HG02973 (cell line): ENCODE measurements around the gene PROX2.

Experiments
- ATAC-seq: cut with Tn5 transposase; IDR thresholded peaks from one replicate; pipeline ENCODE4 v1.9.1; 2021; ENCODE audit warnings: moderate library complexity; ENCODE audit not compliant: unreplicated experiment

PROX2 gene

DNA sequence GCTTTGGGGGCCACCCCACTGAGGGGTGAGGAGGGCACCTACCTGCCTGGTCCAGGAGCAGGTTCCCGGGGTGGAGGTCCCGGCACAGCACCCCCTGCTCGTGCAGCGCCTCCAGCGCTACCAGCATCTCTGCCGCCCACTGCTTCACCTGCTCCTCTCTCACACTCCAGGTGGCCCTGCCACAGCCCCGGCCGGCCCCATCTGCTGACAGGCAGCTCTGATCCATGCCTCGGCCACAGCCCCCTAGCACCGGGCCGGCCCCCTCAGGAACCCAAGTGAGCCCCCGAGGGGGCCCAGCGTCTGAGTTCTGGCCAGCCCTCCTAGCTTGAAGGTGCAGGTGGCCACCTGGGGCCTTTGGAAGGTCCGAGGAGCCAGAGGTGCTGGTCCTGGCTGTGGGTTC lies 33.6 kb upstream of the PROX2 start:
- ATAC-seq: no peak

DNA sequence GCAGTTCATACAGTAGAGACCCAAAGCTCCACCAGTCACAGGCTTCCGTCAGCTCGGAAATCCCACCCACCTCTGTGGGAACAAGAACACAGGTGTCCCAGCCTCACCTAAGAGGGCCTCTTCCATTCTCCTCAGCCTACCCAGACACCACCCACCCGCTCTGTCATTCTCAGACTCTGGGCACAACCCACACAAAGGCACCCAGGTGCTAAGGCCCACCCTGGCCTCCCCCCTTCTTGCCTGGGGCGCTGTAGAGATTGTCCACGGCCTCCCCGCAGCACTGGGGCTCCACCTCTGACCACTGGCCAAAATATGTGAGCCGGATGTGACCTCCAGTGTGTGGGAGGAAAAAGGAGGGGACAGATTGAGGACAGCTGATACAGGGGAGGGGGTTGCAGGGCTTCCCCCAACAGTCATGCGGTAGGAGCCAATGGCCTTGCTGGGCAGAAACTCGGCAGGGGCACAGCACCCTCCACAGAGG lies 33.0 kb upstream of the PROX2 start:
- no peak for ATAC-seq

DNA sequence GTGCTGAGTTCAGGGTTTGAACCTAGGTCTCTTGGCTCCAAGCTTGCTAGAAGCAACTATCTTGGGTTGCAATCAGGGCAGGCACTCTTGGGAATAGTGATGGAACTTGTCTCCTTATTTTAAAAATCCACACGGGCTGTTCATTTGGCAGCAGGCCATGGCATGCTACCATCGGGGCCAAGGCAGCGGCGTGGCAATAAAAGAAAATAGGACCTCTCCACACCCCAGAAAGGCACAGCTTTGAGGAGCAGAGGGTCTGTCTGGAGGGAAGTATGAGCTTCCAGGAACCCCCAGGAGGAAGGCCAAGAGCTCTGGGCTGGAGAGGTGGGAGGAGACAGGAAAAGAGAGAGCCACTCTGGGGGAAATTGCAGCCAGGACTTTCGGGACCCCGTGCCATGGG lies 31.8 kb upstream of the PROX2 start:
- ATAC-seq: no peak

DNA sequence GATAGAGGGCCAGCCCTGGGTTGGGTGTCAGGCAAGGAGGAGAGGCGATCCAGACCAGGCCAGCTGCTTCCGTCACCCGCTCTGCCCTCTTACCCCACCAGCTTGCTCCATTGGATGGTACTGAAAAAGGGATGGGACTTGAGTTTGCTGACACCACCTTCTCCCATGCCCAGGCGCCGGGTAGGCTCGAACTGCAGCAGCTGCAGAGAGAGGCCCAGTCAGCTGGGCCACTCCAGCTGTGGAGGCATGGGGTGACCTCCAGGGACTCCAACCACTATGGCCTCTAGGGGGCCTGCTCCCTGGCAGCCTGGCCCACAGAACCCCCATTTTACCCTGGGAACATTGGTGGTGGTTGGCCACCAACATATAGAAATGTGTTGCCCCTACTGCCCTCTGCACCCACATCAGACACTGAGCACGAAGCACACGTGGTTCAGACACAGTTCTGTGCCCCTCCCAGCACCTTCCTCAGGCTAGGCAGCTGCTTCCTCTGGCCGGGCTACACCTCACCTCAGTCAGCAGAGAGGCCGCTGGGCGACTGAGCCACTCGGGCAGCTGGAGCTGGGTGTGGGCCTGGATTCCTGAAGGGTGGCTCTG lies 31.1 kb upstream of the PROX2 start:
- no peak for ATAC-seq

DNA sequence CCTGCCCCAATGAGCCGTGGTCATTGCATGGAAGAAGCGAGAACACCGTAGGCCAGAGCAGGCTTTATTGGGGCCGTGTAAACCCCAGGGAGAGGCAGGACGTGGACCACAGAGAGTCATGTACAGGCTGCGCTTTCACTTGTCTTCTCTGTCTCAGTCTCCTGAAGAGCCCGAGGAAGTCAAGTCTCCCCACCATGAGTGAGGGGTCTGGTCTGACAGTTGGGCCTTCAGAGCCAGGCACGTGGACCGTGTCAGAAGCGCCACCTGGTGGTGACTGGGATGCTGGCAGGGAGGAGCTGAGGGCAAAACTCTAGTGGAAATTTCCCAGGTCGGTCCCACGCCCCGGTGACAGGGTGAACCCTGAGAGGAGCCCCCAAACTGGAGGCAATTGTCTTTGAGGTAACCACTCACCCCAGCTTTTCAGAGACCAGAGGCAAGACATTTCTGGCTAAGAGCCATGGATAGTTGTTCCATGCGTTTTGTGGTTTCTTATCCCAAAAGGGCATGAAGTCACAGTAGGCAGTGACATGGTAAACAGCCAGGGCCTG lies 29.7 kb upstream of the PROX2 start:
- no peak for ATAC-seq

DNA sequence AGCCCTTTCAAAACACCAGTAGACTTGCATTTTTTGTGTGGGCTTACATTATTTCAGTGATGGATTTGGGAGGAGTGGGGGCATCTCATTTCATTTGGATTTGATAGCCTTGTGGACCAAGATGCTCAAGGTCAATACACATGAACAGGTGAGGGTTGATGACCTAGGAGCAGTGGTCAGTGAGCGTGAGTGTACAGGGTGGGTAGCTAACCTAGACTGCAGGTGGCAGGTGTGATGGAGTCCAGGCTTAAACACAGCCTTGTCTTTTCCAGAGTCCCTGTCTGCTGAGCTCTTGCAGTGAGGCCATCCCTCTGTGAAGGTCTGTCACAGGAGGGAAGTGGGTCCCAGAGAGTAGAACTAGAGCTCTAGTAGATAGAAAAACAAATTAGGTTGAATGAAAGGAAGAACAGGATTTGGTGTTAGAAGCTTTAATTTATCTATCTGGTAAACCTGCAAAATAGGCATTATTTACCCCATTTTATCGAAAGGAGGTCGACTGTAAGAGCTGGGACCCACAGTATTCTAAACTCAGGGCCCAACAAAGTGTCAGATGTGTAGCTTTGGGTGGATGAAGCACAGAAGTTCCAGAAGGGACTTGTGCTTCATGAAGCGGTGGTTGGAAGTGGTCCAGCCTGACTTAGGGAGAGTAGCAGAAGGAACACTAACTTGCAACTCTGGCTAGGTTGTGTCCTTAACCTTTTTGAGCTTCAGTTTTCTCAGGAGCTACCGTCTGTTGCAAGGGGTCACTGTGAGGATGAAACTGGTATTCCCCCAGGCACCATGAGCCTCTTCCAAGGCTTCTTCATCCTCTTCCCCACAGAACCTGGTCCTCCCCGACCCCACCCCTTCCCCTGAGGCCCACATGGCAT lies 28.9 kb upstream of the PROX2 start:
- ATAC-seq: no peak

DNA sequence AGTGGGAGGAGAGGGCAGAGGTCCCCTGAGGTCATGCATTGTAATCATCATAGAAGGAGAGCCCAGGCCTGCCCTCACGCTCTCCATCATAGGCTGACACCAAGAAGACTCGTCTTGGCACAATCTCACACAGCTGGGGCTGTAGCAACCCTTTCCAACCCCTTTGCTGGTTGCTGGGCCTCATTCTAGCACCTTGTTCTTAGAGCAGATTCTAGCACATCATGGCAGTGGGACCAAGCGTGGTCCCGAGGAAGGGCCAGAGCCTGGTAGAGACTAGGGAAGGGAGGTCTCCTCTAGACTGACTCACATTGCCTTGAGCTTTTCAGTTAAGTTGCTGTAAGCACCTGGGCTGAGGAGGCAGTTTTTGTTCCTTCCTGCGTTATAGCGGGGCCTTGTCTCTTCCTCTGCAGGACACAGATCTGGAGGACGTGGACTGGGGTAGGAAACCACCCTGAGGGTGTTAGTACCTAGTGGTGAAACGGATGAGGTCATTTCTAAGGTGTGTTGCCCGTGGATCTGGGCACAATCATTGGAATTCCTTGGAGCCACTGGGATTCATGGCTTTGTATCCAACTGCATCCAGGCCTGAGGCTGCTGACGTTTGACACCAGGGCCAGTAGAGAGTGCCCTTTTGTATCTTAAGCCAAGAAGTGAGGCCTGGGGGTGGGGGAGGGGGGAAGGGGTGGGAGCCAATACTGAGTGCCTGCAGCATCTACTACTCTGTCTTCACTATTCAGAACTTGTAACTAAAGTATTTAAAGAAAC lies 27.2 kb upstream of the PROX2 start:
- ATAC-seq: no peak

DNA sequence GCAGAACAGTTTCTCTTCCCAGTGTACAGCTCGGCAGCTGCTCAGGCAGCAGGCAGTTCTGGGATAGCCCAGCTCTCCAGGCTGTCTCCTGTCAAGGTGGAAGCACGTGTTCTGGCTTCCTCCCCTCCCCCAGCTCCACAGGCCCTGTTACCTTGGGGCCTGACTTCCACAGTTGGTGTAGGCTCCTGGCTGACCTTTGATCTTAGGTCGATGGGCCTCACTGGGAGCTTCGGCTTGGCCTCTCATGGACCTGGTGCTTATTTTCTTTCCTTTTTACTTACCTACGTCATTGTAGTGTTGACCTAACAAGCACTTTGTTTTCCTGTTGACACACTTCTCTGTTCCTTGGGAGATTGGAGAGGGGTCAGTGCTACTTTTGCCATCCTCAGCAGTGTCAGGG lies 22.7 kb upstream of the PROX2 start:
- no peak for ATAC-seq

DNA sequence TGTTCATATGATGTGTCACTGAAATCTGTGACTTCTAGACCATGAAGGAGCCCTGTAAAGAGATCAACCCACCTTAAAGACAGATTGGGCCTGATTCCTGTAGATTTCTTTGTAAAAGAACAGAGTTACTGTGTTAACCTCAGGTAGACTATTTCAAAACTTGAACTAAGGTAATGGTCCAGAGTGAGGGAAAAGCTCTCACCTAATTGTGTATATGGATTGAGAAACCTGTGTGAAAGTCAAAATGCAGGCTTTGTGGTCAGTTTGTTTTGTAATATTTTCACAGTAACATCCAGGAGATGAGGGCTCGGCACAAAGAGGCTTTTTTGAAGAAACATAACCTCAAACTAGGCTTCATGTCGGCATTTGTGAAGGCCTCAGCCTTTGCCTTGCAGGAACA lies 22.1 kb upstream of the PROX2 start:
- ATAC-seq: no peak

DNA sequence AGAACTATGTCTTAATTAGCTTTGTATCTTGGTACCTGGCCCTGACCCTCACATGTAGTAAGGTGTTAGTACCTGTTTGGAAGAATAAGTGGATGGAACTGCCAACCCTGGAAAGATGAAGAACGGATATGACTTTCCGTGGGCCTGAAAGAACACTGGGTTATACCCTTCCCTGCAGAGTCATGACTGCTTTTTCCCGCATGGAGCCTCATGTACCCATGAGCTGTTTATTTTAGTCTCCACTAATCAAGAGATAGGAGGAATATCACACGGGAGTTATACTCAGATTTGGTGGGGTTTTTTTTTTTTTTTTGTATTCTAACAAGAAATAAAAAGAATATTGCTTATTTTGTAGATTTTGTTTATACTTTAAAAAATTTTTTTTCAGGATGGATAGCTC lies 21.7 kb upstream of the PROX2 start:
- no peak for ATAC-seq

DNA sequence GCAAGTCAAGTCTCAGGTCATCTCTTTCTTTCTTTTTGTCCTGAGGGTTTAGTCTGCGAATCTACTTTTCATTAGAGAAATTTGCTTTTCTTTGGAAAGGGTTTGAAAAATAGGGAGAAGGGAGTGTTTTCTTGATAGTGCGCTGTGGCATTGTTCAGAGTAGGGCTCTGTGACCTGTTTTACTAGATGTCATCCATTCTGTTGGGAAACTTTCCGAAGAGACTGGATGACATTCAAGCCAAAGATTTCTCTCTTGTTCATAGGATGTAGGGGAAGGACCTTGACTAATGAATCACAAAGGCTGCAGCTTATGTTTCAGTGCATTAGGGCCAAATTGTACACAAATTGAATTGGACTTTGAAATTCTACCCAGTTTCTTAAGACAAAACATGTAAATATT lies 20.5 kb upstream of the PROX2 start:
- ATAC-seq: no peak

DNA sequence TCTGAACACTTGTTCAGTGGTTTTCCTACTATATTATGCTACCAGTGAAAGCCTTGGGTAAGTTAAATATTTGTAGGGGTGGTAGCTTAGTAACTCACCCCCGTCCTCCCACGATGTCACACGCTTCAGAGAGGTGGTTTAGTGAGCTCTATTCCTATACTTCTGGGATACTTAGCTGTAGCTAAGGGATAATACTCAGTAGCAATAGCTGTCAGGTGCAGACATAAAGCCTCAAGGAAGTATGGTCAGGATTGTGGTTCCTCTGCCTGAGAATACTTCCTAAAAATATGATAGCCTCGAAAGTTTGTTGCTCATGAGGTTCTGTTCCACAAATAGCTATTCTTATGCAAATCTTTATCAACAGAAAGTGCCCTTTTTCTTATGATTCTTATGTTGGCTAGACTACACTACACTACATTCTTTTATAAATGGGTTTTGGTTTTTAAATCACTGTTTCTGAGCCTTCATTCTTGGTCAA lies 17.7 kb upstream of the PROX2 start:
- ATAC-seq: peak; percentile 56

DNA sequence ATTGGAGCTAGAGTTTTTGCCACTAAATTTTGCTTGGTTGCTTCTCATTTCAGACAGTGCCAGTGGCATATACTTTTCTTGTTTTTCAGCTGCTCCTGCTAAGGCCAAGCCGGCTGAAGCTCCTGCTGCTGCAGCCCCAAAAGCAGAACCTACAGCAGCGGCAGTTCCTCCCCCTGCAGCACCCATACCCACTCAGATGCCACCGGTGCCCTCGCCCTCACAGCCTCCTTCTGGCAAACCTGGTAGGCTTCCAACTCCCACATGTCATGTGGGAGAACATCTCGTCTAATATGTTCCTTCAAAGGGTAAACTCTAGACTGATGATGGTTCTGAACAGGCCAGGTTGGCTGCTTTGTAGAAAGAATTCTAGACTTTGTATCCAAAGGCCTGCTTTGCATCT lies 16.8 kb upstream of the PROX2 start:
- ATAC-seq: no peak

DNA sequence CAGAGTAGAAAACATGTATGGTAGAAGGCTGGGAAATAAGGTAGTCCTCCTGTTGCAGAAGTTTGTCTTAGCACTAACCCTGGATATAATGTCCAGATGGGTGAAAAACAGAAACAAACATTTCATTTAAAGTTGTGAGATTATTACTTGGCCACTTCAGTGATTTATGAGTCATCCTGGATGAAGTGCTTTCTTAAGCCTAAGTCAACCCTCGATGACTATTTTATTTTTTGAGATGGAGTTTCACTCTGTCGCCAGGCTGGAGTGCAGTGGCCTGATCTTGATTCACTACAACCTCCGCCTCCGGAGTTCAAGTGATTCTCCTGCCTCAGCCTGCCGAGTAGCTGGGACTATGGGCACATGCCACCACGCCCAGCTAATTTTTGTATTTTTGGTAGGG lies 15.9 kb upstream of the PROX2 start:
- ATAC-seq: no peak

DNA sequence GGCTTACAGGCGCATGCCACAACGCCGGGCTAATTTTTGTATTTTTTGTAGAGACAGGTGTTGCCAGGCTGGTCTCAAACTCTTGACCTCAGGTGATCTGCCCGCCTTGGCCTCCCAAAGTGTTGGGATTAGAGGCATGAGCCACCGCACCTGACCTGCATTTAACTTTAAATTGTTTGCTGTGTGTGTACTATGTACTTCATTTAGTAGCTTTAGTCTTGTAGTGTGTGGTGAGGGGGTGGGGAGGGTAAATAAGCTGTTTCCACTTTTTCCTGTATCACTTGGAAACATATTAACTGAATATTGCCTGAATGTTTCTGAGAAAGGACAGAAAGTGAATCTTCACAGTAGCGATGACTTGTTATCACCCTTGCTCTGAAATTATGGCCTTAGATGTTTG lies 14.3 kb upstream of the PROX2 start:
- ATAC-seq: no peak

DNA sequence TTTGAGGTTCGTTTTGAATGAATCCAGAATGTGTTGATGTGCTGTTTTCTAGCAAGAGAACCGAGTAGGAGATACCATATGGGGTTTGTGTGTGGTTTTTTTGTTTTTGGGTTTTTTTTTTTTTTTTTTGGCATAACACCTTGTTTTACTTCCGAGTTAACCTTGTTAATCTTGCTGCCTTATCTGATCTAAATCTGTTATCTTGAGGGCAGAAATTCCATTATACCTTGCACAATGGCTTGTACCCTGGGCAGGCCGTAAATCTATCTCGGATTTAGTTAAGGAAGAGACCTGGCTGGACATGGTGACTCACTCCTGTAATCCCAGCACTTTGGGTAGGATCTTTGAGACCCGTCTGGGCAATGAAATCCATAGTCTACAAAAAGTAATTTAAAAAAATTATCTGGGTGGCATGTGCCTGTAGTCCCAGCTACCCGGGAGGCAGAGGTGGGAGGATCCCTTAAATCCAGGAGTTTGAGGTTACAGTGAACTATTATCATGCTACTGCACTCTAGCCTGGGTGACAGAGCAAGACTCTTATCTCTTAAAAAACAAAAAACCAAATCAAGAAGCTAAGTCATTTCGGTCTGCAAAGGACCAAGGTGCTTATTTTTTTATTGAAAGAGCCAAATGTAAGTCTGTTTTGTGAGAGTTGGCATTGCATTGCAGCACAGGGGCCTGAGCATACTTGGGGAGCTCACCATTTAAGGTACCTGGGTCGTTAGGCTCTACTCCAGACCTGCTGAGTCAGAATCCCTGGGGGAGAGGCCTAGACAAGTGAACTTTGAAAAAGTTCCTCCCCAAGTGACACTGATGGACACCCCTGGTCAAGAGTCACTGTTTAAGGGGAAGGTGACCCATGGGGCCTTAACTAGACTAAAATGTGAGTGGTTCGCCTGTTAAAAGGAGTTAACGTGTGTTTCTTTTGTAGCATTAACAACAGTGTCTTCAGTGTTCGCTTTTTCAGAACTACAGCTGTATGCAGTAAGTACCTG lies 12.5 kb upstream of the PROX2 start:
- ATAC-seq: no peak

DNA sequence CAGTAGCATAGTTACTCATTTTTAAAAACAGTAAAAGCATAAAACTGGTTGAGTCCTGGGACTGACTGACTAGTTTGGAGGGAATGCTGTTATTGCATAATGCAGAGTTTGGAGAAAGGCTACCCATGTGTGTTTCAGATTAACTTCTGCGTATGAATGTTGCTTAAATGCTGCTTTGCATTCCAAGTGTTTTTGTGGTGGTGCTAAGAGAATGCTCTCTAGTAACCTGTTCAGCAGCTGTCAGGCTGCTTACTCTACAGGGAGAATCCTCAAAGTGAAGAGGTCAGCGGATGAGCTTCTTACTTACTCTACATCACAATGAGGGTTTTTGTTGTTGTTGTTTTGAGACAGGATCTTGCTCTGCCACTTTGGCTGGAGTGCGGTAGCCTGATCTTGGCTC lies 10.1 kb upstream of the PROX2 start:
- ATAC-seq: no peak

DNA sequence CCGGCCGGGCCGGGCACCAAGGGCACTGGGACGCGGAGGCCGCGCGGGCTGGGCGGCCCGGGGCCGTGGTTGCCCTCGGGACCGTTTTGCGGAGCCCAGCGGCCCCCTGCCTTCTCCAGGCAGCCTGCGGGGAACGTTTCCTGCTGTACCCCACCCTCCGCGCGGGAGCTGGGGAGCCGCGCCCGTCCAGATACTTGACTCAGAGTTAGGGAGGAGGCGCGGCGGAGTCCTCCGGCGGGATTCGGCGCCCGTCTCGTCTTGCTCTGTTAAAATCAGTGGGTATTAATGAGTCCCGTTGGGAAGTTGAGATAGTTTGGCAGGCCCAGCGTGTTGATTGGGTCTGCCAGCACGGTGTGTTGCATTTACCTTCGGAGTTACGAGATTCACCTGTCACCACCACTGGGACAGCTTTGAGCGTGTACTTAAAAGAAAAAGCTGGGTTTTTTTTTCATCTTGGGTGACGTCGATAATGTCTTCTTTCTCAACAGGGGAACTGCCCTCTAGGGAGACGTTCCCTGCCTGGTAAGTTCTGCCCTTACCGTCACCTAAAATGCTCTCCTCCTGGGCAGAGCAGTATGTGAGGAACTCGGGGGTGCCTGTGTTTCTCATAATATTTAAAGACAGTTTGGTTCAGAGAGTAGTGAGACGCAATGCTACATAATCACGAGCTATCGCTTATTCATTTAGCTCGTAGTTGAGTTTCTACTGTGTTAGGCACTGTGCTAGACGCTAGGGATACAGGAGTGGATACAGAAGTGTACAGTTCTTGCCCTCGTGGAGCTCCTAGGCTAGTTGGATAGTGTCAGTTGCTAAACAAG lies 6.4 kb upstream of the PROX2 start:
- peak; percentile 30 for ATAC-seq

DNA sequence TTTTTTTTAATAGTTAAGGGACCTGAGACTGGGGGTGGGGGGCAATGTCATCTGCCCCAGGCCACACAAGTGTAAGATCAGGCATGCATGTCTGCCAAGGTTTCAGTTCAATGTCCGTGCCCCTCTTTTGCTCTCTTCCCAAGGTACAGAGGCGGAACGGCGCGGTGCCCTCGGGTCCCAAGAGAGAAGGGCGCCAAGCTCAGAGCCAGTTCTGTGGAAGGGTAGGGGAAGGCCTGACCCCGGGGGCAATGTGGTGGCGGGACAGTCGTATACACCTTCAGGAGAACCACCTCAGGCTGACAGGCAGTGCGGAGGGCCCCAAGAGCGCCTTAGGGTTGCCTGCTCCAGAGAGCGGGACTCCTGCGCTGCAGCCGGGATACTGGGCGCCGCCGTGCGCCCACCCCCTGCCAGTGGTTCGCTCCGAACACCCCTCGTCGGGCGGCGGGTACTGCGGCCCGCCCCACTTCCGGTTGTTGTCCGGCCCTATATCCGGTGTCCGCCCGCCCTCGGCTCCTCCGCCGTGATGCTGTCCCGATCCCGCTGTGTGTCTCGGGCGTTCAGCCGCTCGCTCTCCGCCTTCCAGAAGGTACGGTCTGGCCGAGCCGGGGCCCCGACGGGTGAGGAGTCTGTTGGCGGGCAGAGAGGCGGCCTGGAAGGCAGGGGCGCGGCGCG lies 5.6 kb upstream of the PROX2 start, which contains the start of gene DLST:
DLST (plus strand) TSS at position 486 of the 672 bp plus-strand sequence; CDS start at position 524, 38 bp downstream.
- peak; percentile 88 for ATAC-seq
